A673 (cell line): ENCODE results near the gene GNG7. TPM values are rescaled to one million over a fixed set of nuclear protein-coding genes. Genes with fewer than 3 reads are reported as not detected.
"Not testable (repeated sequence)": the region's sequence is repeated elsewhere in the genome, so short reads cannot be mapped to it uniquely, and the experiment has no call there.

Source experiments
- BruUV-seq: library from RNA; stranded (reverse); fragments of 400-500 nt; replicated peaks from 2 replicates; lab custom pipeline; 2021; lab: Mats Ljungman, UMichigan
- CTCF ChIA-PET: fragments of 300-600 bp; sonication (Branson Sonifier 250); formaldehyde crosslinking; loops from one replicate; lab custom pipeline; 2022; ENCODE audit warnings: antibody characterized with exemption; lab: Charles Lee
- POLR2A ChIA-PET: fragments of 300-600 bp; sonication (Branson Sonifier 250); formaldehyde crosslinking; loops from one replicate; lab custom pipeline; 2022; ENCODE audit warnings: antibody characterized with exemption; ENCODE audit not compliant: low non-redundant PET; lab: Charles Lee
- DNase-seq: peaks from one replicate; pipeline ENCODE4 v3.0.0-alpha.2; 2015; ENCODE audit warnings: low spot score
- H3K27ac ChIP-seq: fragments of 200-600 bp; sonication (generic); 2 replicates; pipeline ENCODE4 v1.5.1; 2016; ENCODE audit warnings: mixed run types, low read depth, mild to moderate bottlenecking, mixed read lengths, antibody characterized with exemption, low read length; ENCODE audit not compliant: poor library complexity, severe bottlenecking
- H3K27me3 ChIP-seq: fragments of 200-600 bp; sonication (generic); replicated peaks from 2 replicates; pipeline ENCODE4 v1.6.1; 2017; ENCODE audit warnings: mixed run types, low read depth, mild to moderate bottlenecking, mixed read lengths, antibody characterized with exemption, low read length; ENCODE audit not compliant: insufficient read depth, poor library complexity
- H3K36me3 ChIP-seq: fragments of 200-600 bp; sonication (generic); 2 replicates; pipeline ENCODE4 v1.6.1; 2016; ENCODE audit warnings: mixed run types, mild to moderate bottlenecking, mixed read lengths, antibody characterized with exemption, low read length; ENCODE audit not compliant: insufficient read depth, poor library complexity, severe bottlenecking
- H3K4me1 ChIP-seq: fragments of 200-600 bp; sonication (generic); 2 replicates; pipeline ENCODE4 v1.6.1; 2017; ENCODE audit warnings: mixed run types, mild to moderate bottlenecking, mixed read lengths, antibody characterized with exemption, low read length; ENCODE audit not compliant: insufficient read depth, poor library complexity, severe bottlenecking
- H3K4me3 ChIP-seq: fragments of 200-600 bp; sonication (generic); 2 replicates; pipeline ENCODE4 v1.5.1; 2016; ENCODE audit warnings: low read depth, mixed run types, mild to moderate bottlenecking, mixed read lengths, low read length; ENCODE audit not compliant: poor library complexity, severe bottlenecking
- H3K9me3 ChIP-seq: fragments of 200-600 bp; sonication (generic); 2 replicates; pipeline ENCODE4 v1.6.1; 2016; ENCODE audit warnings: mixed run types, low read depth, mild to moderate bottlenecking, mixed read lengths, antibody characterized with exemption, low read length; ENCODE audit not compliant: poor library complexity, severe bottlenecking
- EZH2 ChIP-seq: fragments of 200-600 bp; sonication (generic); IDR thresholded peaks from 2 replicates; pipeline ENCODE4 v1.6.1; 2017; ENCODE audit warnings: borderline replicate concordance, low read depth, mild to moderate bottlenecking, mixed read lengths, antibody characterized with exemption, low read length; ENCODE audit not compliant: poor library complexity, severe bottlenecking
- intact Hi-C: fragments of 100-400 bp; cut with micrococcal nuclease; formaldehyde crosslinking; loops from one replicate; pipeline ENCODE4 v1.10.0; 2022; ENCODE audit not compliant: unreplicated experiment
- total RNA-seq: library from RNA; stranded (reverse); gene quantifications from 2 replicates; pipeline ENCODE4 v1.2.3, GENCODE V29; 2021
- TF ChIP-seq, protein P1 (sequence below): fragments of 300-800, 200-600 bp; sonication (generic); conservative IDR thresholded peaks from 2 replicates; pipeline ENCODE4 v1.5.1; 2017; ENCODE audit warnings: low read depth, mild to moderate bottlenecking, antibody characterized with exemption, low read length, moderate library complexity, mixed read lengths

Gene GNG7
- total RNA-seq, 1 experiment from 2014 or later = 0.30 TPM

DNA sequence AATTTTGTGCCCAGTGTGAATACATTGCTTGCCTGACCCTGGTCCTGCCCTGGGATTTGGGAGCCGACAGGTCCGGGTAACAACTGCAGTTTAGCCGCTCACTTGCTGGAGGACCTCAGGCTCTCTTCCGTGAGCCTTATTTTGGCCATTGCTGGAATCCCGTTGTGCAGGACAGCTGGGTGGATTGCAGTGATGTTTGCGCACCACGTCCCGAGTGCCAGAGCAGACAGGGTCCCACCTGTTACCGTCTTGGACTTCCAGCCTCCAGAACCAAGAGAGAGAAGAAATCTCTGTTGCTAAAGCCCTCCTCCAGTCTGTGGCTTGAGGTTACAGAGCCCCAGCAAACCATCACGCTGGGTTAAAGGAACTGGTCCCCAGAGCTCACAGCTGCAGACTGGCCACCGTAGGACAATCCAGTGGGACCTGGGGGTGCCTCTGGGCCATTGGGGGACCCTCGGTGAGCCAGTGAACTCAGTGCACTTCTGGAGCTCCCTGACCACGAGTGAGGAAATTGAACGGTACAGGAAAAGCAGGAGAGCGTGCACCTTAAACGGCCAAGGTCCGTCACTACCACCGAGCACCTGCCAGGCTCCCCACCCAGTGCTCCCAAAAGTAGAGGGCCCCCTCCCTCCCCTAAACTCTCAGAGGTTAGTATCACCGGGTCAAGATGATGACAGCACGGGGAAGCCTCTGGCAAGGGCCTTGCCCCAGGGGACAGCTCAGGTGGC is 92.9 kb downstream of the GNG7 start:
- no TSS peak for BruUV-seq
- H3K27ac ChIP-seq = no peak overlapping the region
- POLR2A ChIA-PET = no interaction called here
- DNase-seq = no peak
- TF ChIP-seq, protein P1, sequence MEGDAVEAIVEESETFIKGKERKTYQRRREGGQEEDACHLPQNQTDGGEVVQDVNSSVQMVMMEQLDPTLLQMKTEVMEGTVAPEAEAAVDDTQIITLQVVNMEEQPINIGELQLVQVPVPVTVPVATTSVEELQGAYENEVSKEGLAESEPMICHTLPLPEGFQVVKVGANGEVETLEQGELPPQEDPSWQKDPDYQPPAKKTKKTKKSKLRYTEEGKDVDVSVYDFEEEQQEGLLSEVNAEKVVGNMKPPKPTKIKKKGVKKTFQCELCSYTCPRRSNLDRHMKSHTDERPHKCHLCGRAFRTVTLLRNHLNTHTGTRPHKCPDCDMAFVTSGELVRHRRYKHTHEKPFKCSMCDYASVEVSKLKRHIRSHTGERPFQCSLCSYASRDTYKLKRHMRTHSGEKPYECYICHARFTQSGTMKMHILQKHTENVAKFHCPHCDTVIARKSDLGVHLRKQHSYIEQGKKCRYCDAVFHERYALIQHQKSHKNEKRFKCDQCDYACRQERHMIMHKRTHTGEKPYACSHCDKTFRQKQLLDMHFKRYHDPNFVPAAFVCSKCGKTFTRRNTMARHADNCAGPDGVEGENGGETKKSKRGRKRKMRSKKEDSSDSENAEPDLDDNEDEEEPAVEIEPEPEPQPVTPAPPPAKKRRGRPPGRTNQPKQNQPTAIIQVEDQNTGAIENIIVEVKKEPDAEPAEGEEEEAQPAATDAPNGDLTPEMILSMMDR = no peak
- TF ChIP-seq EZH2 = no peak
- H3K9me3 ChIP-seq = no peaks in the 10 kb centered on the region
- intact Hi-C loops = loop anchor here (5.0 to 10.0 kb wide), 3 partner anchors 182 to 455 kb away; partner anchors contain the start of genes AP3D1 and TIMM13
- no peak overlapping the region for H3K4me3 ChIP-seq
- H3K36me3 ChIP-seq = no peaks in the 10 kb centered on the region
- CTCF ChIA-PET = no interaction called here
- no peaks in the 10 kb centered on the region for H3K27me3 ChIP-seq
- H3K4me1 ChIP-seq = no peaks in the 10 kb centered on the region

DNA sequence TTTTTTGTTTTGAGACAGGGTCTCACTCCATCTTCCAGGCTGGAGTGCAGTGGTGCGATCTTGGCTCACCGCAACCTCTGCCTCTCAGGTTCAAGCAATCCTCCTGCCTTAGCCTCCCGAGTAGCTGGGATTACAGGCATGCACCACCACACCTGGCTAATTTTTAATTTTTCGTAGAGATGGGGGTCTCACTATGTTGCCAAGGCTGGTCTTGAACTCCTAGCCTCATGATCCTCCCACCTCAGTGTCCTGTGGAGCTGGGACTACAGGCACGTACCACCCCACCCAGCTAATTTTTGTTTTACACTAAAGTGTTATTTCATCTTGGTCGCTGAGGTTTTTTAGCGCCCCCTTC is 93.5 kb downstream of the GNG7 start:
- H3K9me3 ChIP-seq, H3K4me3 ChIP-seq, H3K27me3 ChIP-seq, H3K4me1 ChIP-seq, BruUV-seq, intact Hi-C loops, CTCF ChIA-PET, POLR2A ChIA-PET, DNase-seq, H3K36me3 ChIP-seq, H3K27ac ChIP-seq: not testable (repeated sequence)

DNA sequence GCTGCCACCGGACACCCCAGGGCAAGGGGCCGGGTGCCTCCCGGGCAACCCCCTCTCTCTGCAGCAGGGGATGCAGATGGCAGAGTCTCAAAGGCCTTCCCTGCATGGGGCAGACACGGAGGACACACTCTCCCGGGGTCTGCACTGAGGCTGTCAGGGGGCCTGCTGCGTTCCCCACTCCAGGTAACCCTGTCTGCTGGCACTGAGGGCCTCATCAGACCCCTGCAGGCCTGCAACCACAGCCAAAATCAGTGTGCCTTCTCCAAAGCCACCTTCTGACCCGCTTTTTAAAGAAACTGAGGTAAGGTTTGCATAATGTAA is 93.9 kb downstream of the GNG7 start:
- Histone ChIP-seq H3K27ac (no peak overlapping the region), H3K27me3 (no peaks in the 10 kb centered on the region), H3K4me1 (no peaks in the 10 kb centered on the region), H3K4me3 (no peak overlapping the region), H3K9me3 (no peaks in the 10 kb centered on the region), H3K36me3 (no peaks in the 10 kb centered on the region)
- no TSS peak for BruUV-seq
- ChIA-PET CTCF (no interaction called here), POLR2A (no interaction called here)
- no peak for DNase-seq
- intact Hi-C loops = no loop called here
- TF ChIP-seq EZH2 = no peak
- TF ChIP-seq, protein P1 = no peak
